Testis (tissue), 2 donors: ENCODE measurements around the gene GABBR2.

Source experiments
- CTCF ChIP-seq, 3 experiments: fragments of 450-650 bp in 2 of 3; fragments of 200-600 bp in 1 of 3; sonication (generic) in 1 of 3; IDR thresholded peaks; one replicate each; pipeline ENCODE4 v1.5.1; 2016 to 2019; ENCODE audit warnings: antibody characterized with exemption in 3 of 3, mild to moderate bottlenecking in 2 of 3, moderate library complexity in 1 of 3
- POLR2A ChIP-seq: fragments of 450-650 bp; IDR thresholded peaks from one replicate; pipeline ENCODE4 v1.6.1; 2017; ENCODE audit warnings: antibody characterized with exemption, mild to moderate bottlenecking, moderate library complexity

DNA sequence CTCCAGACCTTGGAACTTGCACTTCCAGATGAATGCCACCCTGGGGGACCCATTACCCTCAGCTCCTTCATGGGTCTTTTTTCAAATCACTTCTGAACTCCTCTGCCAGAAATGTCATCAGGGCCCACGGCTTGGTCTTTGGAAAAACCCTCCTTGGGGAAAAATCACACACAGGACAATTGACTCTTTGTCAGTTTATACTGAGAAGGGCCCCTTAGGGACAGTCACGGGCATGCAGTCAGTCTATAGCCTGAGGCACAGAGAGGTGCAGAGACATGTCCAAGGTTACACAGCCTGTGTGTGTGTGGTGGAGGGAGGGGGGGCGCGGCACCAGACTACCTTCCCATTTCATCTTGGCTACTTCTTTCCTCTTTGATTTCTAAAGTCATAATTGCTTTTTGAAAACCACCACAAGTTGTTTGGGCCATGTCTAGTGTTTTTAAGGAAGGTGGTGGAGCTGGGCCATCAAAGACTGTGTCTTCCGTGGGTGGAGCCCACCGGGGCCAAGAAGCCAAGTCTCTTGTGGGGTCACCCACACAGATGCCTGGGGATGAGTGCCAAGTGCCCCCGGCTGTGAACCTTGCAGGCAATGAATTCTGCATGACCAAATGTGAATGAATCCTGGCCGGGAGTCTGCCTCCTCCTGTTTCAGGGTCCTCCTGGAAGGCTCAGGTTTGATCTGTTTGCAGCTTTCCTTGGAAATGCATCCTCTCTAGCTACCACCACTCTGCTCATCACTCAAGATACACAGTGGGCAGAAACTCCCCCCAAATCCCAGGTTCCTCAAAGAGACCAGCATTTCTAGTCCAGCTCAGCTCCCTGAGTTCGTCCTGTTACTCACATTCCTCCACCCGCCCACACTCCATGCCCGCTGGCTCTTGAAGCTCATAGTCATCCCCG is 253.2 kb downstream of the GABBR2 start:
- TF ChIP-seq CTCF (IDR thresholded peaks at IDR 0.05): no peak
- TF ChIP-seq POLR2A: no peak
